Stimulated activated CD4-positive, alpha-beta T cell treated with anti-CD3 and anti-CD28 coated beads, Interleukin-15, amount 100 ng/mL, for 24 hours (primary cell): Measurements from ENCODE around the gene CLHC1.
A peak's percentile ranks its signal among the peaks of the same experiment; 100 is the strongest.
"Not testable (repeated sequence)": the region's sequence is repeated elsewhere in the genome, so short reads cannot be mapped to it uniquely, and the experiment has no call there.

Source experiments
- DNase-seq: peaks from one replicate; pipeline ENCODE4 v3.0.0-alpha.2; 2020

Gene CLHC1

GRCh38 chr2:55232084-55232862 lies at the start of gene CLHC1, which contains the start of gene RPS27A:
Gene CLHC1, minus strand, starts transcription at chr2:55232293. Its CDS starts 9,882 bp downstream, at chr2:55222411.
Gene RPS27A, plus strand, starts transcription at chr2:55232688. Its CDS starts 137 bp downstream, at chr2:55232825.
- DNase-seq, result peak; percentile 95

DNA sequence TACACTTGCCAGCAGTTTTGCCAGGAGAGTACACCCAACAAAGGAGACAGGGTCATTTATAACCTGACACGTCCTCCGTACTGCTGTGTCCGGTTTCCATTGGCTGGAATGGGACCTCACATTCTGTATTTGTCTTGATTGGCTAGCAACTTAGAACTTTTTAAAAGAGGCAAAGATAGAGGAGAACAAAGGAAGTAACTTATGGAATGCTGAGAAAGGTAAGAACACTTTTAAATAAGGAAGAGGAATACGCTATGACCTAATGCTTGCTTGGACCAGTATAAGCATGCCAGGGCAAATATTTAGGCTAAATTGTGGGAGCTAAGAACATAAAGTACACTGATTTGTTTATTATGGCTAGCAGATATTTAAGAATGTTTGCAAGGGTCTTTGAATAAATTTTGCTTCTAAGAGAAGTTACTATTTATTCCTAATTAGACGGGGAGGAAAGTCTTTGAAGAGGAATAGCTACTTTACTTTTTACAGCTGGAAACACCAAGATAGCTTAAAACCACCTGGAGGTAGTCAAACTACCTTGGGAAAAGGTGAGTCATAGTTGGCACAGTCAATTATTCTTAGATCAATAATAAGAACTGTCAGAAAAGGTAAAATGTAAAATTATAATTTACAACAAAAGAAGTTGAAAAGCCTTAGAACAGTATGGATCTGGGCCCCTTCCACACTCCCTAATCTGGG lies 48.9 kb upstream of the CLHC1 start:
- not testable (repeated sequence) for DNase-seq

GRCh38 chr2:55279859-55280424 lies 47.8 kb upstream of the CLHC1 start:
- not testable (repeated sequence) for DNase-seq

GRCh38 chr2:55279214-55279835 lies 47.2 kb upstream of the CLHC1 start:
- not testable (repeated sequence) for DNase-seq

DNA sequence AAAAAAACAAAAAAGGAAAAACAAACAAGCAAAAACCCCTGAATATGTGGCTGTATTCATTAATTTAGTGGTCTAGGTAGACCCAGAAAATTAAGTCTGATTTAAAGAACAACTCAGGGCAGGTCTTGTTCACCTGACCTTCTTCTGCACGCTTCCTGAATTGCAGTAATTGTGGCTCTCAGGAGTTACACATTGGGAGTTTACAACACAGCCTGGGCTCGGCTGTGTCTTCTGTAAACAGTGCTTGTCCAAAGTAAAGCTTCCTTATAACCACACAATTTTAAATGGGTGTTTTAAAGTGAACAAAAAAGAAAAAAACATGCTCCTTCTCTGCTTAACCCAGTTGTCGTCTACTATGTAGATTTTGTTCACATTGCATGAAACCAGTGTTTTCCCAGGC lies 45.2 kb upstream of the CLHC1 start:
- no peak for DNase-seq

DNA sequence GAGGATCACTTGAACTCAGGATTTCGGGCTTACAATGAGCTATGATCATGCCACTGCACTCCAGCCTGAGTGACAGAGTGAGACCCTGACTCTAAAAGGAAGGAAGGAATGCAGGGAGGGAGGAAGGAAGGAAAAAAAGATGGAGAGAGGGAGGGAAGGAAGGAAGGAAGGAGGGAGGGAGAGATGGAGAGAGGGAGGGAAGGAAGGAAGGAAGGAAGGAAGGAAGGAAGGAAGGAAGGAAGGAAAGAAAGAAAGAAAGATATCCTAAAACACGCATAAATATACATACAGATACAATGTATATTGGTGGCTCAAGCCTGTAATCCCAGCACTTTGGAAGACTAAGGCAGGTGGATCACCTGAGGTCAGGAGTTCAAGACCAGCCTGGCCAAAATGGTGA lies 42.3 kb upstream of the CLHC1 start:
- DNase-seq, result not testable (repeated sequence)

GRCh38 chr2:55269645-55269990 lies 37.5 kb upstream of the CLHC1 start:
- no peak for DNase-seq

- peak; percentile 95 for DNase-seq
Observed at GRCh38 chr2:55268907-55269644, 37.0 kb upstream of the CLHC1 start, which contains the start of gene MTIF2. Gene MTIF2, minus strand, starts transcription at chr2:55269231. Its CDS starts 5,373 bp downstream, at chr2:55263858.

- no peak for DNase-seq
Observed at GRCh38 chr2:55268288-55268906, 36.3 kb upstream of the CLHC1 start.

GRCh38 chr2:55259586-55259985 lies 27.5 kb upstream of the CLHC1 start:
- not testable (repeated sequence) for DNase-seq

DNA sequence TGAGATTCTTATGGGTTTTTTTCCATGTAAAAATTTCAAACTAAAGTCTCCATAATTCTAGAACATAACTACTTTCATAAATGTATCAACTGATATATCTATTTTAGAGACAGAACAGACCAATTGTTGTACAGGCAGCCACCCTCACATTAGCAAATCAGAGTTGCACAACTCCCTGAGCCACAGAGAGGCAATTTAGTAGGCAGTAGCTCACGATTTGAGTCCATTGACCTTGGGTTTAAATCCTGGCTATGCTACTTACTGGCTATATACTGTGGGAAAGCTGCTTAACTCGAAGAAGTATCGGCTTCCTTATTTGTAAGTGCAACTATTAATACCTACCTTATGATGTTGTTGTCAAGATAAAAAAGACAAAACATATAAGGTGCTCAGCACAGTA lies 20.7 kb upstream of the CLHC1 start:
- no peak for DNase-seq

DNA sequence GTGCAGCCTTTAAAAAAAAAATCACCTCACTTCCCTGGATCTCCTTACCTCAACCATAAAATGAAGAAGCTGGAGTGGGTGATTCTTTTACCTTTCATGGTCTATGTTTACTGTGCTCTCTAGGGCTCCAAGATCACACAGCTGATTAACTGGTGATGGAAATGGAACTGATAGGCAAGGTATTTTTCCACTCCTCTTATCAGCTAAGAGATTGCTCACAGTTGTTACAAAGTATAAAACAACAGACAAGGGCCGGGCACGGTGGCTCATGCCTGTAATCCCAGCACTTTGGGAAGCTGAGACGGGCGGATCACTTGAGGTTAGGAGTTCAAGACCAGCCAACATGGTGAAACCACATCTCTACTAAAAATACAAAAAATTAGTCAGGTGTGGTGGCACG lies 14.9 kb upstream of the CLHC1 start:
- no peak for DNase-seq

DNA sequence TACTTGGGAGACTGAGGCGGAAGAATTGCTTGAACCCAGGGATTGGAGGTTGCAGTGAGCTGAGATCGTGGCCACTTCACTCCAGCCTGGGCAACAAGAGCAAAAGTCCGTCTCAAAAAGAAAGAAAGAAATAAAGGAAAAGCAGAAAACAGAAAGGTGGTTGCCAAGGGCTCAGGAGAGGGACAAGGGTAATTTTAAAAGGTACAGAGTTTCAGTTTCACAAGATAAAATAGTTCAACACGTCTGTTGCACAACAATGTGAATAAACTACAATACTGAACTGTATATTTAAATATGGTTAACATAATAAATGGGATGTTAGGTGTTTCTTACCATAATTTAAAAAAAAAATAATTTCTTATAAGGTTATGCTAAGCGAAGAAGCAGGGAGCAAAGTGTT lies 13.3 kb upstream of the CLHC1 start:
- no peak for DNase-seq

DNA sequence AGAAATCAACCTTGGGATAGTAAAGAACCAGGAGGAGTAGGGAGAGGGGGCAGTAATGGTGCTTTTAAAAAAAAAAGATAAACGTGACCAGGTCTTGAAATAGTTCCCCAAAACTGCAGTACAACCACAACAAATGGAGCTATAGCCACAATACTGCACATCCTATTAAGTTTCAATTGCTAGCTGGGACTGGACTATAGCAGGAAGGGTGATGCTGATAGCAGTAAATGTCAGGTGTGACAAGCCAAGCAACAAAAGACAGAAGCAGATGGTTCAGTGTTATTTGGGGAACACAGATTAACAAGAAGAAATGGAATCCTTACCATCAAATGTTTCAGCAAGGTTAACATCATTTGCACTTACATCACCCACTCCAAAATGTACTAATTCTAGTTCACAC lies 10.5 kb upstream of the CLHC1 start:
- no peak for DNase-seq

DNA sequence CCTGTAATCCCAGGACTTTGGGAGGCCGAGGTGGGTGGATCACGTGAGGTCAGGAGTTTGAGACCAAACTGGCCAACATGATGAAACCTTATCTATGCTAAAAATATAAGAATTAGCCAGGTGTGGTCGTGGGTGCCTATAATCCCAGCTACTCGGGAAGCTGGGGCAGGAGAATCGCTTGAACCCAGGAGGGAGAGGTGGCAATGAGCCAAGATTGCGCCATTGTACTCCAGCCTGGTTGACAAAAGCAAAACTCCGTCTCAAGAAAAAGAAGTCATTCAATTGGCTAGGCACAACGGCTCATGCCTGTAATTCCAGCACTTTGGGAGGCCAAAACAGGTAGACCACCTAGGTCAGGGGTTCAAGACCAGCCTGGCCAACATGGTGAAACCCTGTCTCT lies 9.5 kb upstream of the CLHC1 start:
- DNase-seq, result not testable (repeated sequence)

GRCh38 chr2:55239656-55240222 lies 7.6 kb upstream of the CLHC1 start:
- no peak for DNase-seq

DNA sequence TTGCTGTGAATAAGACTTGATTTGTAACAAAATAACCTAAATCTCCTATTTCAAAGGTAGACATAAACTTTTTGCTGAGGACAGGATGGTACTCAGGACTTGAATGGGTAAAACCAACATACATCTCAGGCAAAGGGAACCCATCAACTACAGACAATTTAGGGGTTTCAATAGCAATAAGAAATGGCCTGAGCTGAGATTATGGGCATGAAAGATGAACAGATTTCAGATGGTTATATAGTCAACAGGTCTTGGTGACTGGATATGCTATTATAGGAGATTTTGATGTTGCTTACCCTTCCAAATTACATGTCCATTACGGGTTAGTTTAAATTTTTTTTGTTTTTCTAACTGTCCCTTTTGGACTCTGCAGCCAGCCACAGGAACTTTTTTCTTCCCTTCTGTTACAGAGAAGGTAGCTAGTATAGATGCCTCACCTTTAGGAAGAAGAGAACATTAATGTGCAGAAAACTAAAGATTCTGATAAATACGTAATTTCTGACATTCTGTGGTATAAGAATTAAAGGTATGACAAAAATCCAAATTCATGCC lies 5.0 kb upstream of the CLHC1 start:
- no peak for DNase-seq

DNA sequence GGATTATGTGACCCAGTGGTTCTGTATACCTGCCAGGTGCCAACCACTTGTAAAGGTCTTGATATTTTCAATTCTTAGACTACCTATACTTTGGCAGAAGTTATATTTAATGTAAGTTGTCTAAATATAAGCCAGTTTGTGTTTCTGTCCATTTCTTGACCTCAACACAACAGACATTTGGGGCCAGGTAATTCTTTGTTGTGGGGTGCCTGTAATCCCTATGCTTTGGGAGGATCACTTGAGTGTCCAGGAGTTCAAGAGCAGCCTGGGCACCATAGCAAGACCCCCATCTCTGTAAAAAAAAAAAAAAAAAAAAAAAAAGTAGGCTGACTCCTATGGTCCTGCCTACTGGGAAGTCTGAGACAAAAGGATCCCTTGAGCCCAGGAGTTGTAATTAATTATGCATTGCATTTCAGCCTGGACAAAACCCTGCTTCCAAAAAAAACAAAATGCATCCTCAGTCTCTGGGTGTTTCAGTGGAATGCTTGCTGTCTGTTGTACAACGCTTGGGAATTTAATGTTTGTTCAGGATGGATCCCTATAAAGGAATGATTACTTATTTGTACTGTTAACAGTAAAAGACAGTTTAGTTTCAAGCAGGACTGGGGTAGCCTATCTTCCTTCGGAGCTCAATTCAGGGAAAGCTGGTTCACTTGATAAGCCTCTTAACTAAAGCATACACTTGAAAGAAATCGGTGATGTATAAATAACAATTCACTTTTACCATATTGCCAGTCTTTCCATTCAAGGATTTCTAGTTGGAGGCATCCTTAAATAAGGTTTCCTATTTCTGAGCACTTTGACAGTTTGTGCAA lies 3.8 kb upstream of the CLHC1 start:
- no peak for DNase-seq

DNA sequence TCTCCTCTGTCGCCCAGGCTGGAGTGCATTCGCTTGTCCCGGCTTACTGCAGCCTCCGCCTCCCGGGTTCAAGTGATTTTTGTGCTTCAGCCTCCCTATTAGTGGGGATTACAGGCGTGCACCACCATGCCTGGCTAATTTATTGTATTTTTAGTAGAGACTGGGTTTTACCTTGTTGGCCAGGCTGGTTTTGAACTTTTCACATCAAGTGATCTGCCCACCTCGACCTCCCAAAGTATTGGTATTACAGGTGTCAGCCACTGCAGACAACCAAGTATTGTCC lies 1.5 kb upstream of the CLHC1 start:
- no peak for DNase-seq

GRCh38 chr2:55232863-55233657 lies 967 bp upstream of the CLHC1 start:
- DNase-seq, result peak; percentile 53
